ENCODE data around the gene C1orf146. TPM values are rescaled to one million over a fixed set of nuclear protein-coding genes. Genes with fewer than 3 reads are reported as not detected.
"Not testable (repeated sequence)": the region's sequence is repeated elsewhere in the genome, so short reads cannot be mapped to it uniquely, and the experiment has no call there.

Gene C1orf146
- total RNA-seq, 1 donor from 2014 or later = not detected

GRCh38 chr1:92262516-92262915, 44.8 kb downstream of the C1orf146 start:
- no peaks in the 10 kb centered on the region for H3K4me1 ChIP-seq (ENCODE audit: control insufficient read depth in 3 of 3, insufficient read depth in 3 of 3, low read length in 3 of 3)
- H3K27ac ChIP-seq (ENCODE audit: low read depth, low read length) = no peak overlapping the region
- no peak overlapping the region for H3K9ac ChIP-seq (ENCODE audit: low read depth in 1 of 3, low read length in 3 of 3)
- peaks cover 3 to 14% (median 10%) of the 10 kb centered on the region in 3 donors for H3K36me3 ChIP-seq (ENCODE audit: control insufficient read depth in 3 of 3, insufficient read depth in 3 of 3, low read length in 3 of 3)
- no peak overlapping the region for H3K4me3 ChIP-seq (ENCODE audit: low read length in 3 of 3)
- H3K27me3 ChIP-seq (ENCODE audit: control insufficient read depth in 3 of 3, insufficient read depth in 3 of 3, low read length in 3 of 3) = no peaks in the 10 kb centered on the region
- H3K9me3 ChIP-seq (ENCODE audit: control insufficient read depth in 3 of 3, low read length in 3 of 3) = no peaks in the 10 kb centered on the region

DNA sequence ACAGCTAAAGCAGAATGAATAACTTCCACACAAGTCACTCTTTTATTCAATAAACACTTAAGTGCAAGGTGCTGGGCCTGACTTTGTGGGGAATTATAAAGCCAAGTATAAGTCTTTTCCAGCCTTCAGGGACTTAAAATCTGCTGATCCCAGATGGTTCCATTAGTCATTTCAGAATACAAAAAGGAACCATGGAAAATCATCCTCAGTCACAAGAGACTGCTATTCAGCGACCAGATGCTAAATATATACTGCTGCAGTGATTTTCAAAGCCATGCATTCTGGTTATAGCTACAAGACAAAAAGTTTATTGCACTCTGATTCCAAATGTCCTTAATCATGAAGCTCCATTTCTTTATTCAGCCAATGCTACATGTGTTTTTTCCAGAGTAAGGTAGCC, 55.3 kb downstream of the C1orf146 start:
- H3K4me3 ChIP-seq (ENCODE audit: low read length in 3 of 3) = no peak overlapping the region
- no peak overlapping the region for H3K27ac ChIP-seq (ENCODE audit: low read depth, low read length)
- no peaks in the 10 kb centered on the region for H3K27me3 ChIP-seq (ENCODE audit: control insufficient read depth in 3 of 3, insufficient read depth in 3 of 3, low read length in 3 of 3)
- H3K4me1 ChIP-seq (ENCODE audit: control insufficient read depth in 3 of 3, insufficient read depth in 3 of 3, low read length in 3 of 3) = no peaks in the 10 kb centered on the region
- H3K9me3 ChIP-seq (ENCODE audit: control insufficient read depth in 3 of 3, low read length in 3 of 3) = no peaks in the 10 kb centered on the region
- H3K36me3 ChIP-seq (ENCODE audit: control insufficient read depth in 3 of 3, insufficient read depth in 3 of 3, low read length in 3 of 3) = peaks cover 0 to 20% (median 11%) of the 10 kb centered on the region in 3 donors
- no peak overlapping the region for H3K9ac ChIP-seq (ENCODE audit: low read depth in 1 of 3, low read length in 3 of 3)

- Histone ChIP-seq H3K4me1 (ENCODE audit: control insufficient read depth in 3 of 3, insufficient read depth in 3 of 3, low read length in 3 of 3) (no peaks in the 10 kb centered on the region), H3K27me3 (ENCODE audit: control insufficient read depth in 3 of 3, insufficient read depth in 3 of 3, low read length in 3 of 3) (no peaks in the 10 kb centered on the region), H3K9ac (ENCODE audit: low read depth in 1 of 3, low read length in 3 of 3) (no peak overlapping the region), H3K36me3 (ENCODE audit: control insufficient read depth in 3 of 3, insufficient read depth in 3 of 3, low read length in 3 of 3) (peaks cover 2 to 23% (median 6%) of the 10 kb centered on the region in 3 donors), H3K27ac (ENCODE audit: low read depth, low read length) (no peak overlapping the region), H3K4me3 (ENCODE audit: low read length in 3 of 3) (no peak overlapping the region), H3K9me3 (ENCODE audit: control insufficient read depth in 3 of 3, low read length in 3 of 3) (no peaks in the 10 kb centered on the region)
Observed at GRCh38 chr1:92274939-92275338, 57.2 kb downstream of the C1orf146 start.

GRCh38 chr1:92276082-92276481, 58.4 kb downstream of the C1orf146 start:
- H3K27ac ChIP-seq (ENCODE audit: low read depth, low read length) = no peak overlapping the region
- no peak overlapping the region for H3K4me3 ChIP-seq (ENCODE audit: low read length in 3 of 3)
- H3K9me3 ChIP-seq (ENCODE audit: control insufficient read depth in 3 of 3, low read length in 3 of 3) = no peaks in the 10 kb centered on the region
- H3K27me3 ChIP-seq (ENCODE audit: control insufficient read depth in 3 of 3, insufficient read depth in 3 of 3, low read length in 3 of 3) = no peaks in the 10 kb centered on the region
- H3K9ac ChIP-seq (ENCODE audit: low read depth in 1 of 3, low read length in 3 of 3) = no peak overlapping the region
- H3K36me3 ChIP-seq (ENCODE audit: control insufficient read depth in 3 of 3, insufficient read depth in 3 of 3, low read length in 3 of 3) = peaks cover 2 to 25% (median 4%) of the 10 kb centered on the region in 3 donors
- H3K4me1 ChIP-seq (ENCODE audit: control insufficient read depth in 3 of 3, insufficient read depth in 3 of 3, low read length in 3 of 3) = no peaks in the 10 kb centered on the region

- Histone ChIP-seq H3K4me1 (ENCODE audit: control insufficient read depth in 3 of 3, insufficient read depth in 3 of 3, low read length in 3 of 3) (no peaks in the 10 kb centered on the region), H3K27ac (ENCODE audit: low read depth, low read length) (no peak overlapping the region), H3K4me3 (ENCODE audit: low read length in 3 of 3) (no peak overlapping the region), H3K36me3 (ENCODE audit: control insufficient read depth in 3 of 3, insufficient read depth in 3 of 3, low read length in 3 of 3) (peaks cover 2 to 22% (median 4%) of the 10 kb centered on the region in 3 donors), H3K27me3 (ENCODE audit: control insufficient read depth in 3 of 3, insufficient read depth in 3 of 3, low read length in 3 of 3) (no peaks in the 10 kb centered on the region), H3K9ac (ENCODE audit: low read depth in 1 of 3, low read length in 3 of 3) (no peak overlapping the region), H3K9me3 (ENCODE audit: control insufficient read depth in 3 of 3, low read length in 3 of 3) (no peaks in the 10 kb centered on the region)
Observed at GRCh38 chr1:92277105-92277723, 59.5 kb downstream of the C1orf146 start.

DNA sequence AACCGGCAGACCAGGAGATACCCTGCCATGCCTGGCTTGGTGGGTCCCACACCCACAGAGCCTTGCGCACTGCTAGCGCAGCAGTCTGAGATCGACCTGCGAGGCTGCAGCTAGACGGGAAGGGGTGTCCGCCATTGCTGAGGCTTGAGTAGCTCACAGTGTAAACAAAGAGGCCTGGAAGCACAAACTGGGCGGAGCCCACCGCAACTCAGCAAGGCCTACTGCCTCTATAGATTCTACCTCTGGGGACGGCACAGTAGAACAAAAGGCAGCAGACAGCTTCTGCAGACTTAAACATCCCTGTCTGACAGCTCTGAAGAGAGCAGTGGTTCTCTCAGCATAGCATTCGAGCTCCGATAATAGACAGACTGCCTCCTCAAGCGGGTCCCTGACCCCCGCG, 62.1 kb downstream of the C1orf146 start:
- peaks cover 0 to 14% (median 2%) of the 10 kb centered on the region in 3 donors for H3K36me3 ChIP-seq (ENCODE audit: control insufficient read depth in 3 of 3, insufficient read depth in 3 of 3, low read length in 3 of 3)
- H3K27ac ChIP-seq (ENCODE audit: low read depth, low read length); H3K4me1 ChIP-seq (ENCODE audit: control insufficient read depth in 3 of 3, insufficient read depth in 3 of 3, low read length in 3 of 3); H3K9ac ChIP-seq (ENCODE audit: low read depth in 1 of 3, low read length in 3 of 3); H3K4me3 ChIP-seq (ENCODE audit: low read length in 3 of 3); H3K27me3 ChIP-seq (ENCODE audit: control insufficient read depth in 3 of 3, insufficient read depth in 3 of 3, low read length in 3 of 3); H3K9me3 ChIP-seq (ENCODE audit: control insufficient read depth in 3 of 3, low read length in 3 of 3): not testable (repeated sequence)

DNA sequence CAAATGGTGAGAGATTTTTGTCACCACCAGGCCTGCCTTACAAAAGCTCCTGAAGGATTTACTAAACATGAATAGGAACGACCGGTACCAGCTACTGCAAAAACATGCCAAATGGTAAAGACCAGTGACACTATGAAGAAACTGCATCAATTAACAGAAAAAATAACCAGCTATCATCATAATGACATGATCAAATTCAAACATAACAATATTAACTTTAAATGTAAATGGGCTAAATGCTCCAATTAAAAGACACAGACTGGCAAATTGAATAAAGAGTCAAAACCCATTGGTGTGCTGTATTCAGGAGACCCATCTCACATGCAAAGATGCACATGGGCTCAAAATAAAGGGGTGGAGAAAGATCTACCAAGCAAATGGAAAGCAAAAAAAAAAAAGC, 63.7 kb downstream of the C1orf146 start:
- not testable (repeated sequence) for H3K4me1 ChIP-seq (ENCODE audit: control insufficient read depth in 3 of 3, insufficient read depth in 3 of 3, low read length in 3 of 3); H3K27ac ChIP-seq (ENCODE audit: low read depth, low read length); H3K4me3 ChIP-seq (ENCODE audit: low read length in 3 of 3); H3K9ac ChIP-seq (ENCODE audit: low read depth in 1 of 3, low read length in 3 of 3); H3K9me3 ChIP-seq (ENCODE audit: control insufficient read depth in 3 of 3, low read length in 3 of 3); H3K27me3 ChIP-seq (ENCODE audit: control insufficient read depth in 3 of 3, insufficient read depth in 3 of 3, low read length in 3 of 3)
- peaks cover 0 to 14% (median 2%) of the 10 kb centered on the region in 3 donors for H3K36me3 ChIP-seq (ENCODE audit: control insufficient read depth in 3 of 3, insufficient read depth in 3 of 3, low read length in 3 of 3)

- Histone ChIP-seq H3K36me3 (ENCODE audit: control insufficient read depth in 3 of 3, insufficient read depth in 3 of 3, low read length in 3 of 3) (peaks cover 7 to 20% (median 19%) of the 10 kb centered on the region in 3 donors), H3K4me1 (ENCODE audit: control insufficient read depth in 3 of 3, insufficient read depth in 3 of 3, low read length in 3 of 3) (no peaks in the 10 kb centered on the region), H3K4me3 (ENCODE audit: low read length in 3 of 3) (no peak overlapping the region), H3K9ac (ENCODE audit: low read depth in 1 of 3, low read length in 3 of 3) (no peak overlapping the region), H3K27me3 (ENCODE audit: control insufficient read depth in 3 of 3, insufficient read depth in 3 of 3, low read length in 3 of 3) (no peaks in the 10 kb centered on the region), H3K9me3 (ENCODE audit: control insufficient read depth in 3 of 3, low read length in 3 of 3) (no peaks in the 10 kb centered on the region), H3K27ac (ENCODE audit: low read depth, low read length) (no peak overlapping the region)
Observed at GRCh38 chr1:92291372-92291999, 73.8 kb downstream of the C1orf146 start.

Other genes with a start within 250 kb of the C1orf146 start
- gene EPHX4, start 187.9 kb upstream of the C1orf146 start, total RNA-seq = 0.52 TPM
- not detected for gene SETSIP, start 142.5 kb upstream of the C1orf146 start, total RNA-seq
- gene BTBD8, start 137.6 kb upstream of the C1orf146 start, total RNA-seq = 1.6 TPM
- 13.0 TPM for gene GLMN, start 81.1 kb downstream of the C1orf146 start, total RNA-seq
- 31.8 TPM for gene RPAP2, start 81.1 kb downstream of the C1orf146 start, total RNA-seq